ENCODE results near the gene PPM1H. TPM values are rescaled to one million over a fixed set of nuclear protein-coding genes. Genes with fewer than 3 reads are reported as not detected.

The PPM1H gene
- total RNA-seq, 4 donors from 2014 or later: 1.5 to 2.7 (median 2.3) TPM

DNA sequence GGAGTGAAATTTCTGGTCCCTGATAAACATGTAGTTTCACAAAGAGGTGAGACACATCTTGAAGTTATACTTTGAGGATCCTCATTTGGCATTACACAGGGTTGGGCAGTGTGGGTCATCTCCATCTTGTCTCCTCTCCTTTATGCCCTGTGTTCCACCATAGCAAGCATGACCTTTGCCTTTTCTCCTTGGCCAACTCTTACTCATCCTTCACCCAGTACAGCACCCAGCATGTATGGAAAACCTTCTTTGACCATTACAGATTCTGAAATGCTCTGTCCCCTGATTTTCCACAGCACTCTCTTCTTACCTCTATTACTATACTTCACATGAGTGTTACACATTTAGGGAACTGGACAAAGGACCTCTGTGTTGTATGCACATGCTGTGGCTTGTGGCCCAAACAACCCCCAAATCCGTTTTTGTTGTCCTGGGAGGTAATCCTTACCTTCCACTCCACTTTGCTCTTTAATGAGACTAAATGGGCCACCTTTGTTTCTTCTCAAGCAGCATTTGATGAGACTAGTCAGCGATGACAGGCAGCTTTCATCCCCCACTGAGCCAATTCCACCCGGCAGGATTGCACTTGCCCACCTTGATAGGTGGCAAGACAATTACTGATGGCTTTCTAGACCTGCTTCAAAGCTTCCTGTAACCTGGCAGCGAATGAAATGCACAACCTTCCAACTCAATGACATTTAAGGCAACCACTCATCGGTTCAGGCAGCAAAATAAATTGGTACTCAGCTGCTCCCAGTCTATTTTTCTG is 304.8 kb downstream of the PPM1H start:
- no peak for TF ChIP-seq CTCF (IDR thresholded peaks at IDR 0.05; ENCODE audit: low read depth)

DNA sequence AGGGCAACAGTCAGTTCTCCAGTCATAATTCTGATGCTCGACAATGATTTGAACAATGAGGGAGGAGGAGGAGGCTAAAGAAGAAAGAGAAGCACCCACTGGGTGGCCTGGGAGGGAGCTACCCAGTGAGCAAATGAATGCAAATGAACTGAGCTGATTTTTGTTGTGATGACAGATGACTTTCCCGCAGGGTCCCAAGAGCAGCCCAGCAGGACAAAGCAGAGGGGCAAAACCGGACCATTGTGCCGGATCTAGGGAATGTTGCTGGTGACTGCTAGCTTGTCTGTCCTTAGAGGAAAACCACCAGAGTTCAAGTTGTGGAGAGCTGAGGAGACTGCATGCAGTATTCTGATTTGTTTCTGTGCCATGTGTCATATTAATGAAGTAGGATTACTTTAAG is 305.5 kb downstream of the PPM1H start:
- no peak for TF ChIP-seq CTCF (IDR thresholded peaks at IDR 0.05; ENCODE audit: low read depth)

- TF ChIP-seq CTCF (IDR thresholded peaks at IDR 0.05; ENCODE audit: low read depth): no peak
Measured at GRCh38 chr12:62627181-62627580, 307.8 kb downstream of the PPM1H start.

DNA sequence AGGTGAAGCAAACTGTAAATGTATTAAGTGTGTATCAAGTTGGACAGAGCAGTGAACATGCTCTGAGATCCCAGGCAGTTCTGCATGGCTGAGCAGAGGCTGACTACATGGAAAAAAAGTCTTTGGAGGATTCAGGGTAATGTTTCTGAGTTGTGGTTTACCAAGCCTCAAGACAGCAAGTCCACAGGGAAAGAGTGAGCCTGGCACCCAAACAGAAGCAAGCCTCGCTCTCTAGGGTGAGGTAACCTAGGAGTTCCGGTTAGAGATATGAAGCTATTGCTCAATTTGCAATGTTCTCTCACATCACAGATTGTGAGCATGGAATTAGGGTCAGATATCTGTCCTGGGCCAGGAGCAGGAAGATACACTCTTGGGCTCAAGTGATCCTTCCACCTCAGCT is 309.7 kb downstream of the PPM1H start:
- no peak for TF ChIP-seq CTCF (IDR thresholded peaks at IDR 0.05; ENCODE audit: low read depth)

DNA sequence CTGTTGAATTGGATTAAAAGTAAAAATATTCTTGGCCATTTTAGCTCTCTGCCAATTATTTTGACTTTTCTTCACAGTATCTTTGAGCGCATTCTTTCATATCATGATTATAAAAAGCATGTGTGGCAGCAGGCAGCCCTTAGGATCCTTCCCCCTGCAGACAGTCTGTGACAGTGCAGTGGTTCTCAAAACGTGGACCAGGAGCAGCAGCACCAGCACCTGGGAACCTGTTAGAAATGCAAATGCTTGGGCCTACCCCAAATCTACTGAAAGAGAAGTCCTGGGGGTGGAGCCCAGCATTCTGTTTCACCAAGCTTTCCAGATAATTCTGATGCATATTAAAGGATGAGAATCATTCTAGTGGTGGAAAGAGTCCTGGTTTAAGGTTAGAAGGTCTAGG is 312.8 kb downstream of the PPM1H start:
- TF ChIP-seq CTCF (IDR thresholded peaks at IDR 0.05; ENCODE audit: low read depth): no peak

- no peak for TF ChIP-seq CTCF (IDR thresholded peaks at IDR 0.05; ENCODE audit: low read depth)
Measured at GRCh38 chr12:62621101-62621638, 313.8 kb downstream of the PPM1H start.

DNA sequence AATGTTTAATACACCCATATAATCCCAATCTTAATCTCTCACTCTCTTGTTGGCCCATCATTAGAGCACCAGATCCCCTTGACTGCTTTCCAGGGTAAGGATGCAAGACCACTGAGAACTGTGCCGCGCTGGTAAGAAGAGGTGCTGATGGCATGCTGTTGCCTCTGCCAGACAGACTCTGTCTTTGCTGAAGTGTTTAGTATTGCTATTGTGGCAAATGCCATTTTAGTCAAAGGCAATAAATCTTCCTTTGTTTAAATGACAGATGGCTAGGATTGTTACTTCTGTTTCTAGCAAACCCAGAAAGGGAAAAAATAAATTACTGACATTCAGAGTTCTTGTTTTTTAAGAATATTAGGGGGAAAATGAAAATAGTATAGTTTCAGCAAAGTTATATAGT is 316.0 kb downstream of the PPM1H start:
- TF ChIP-seq CTCF (IDR thresholded peaks at IDR 0.05; ENCODE audit: low read depth): no peak

All from subcutaneous adipose tissue (tissue), 4 donors.